Stimulated activated CD4-positive, alpha-beta T cell treated with anti-CD3 and anti-CD28 coated beads, Interleukin-2, amount 100 ng/mL, for 24 hours (primary cell): ENCODE results near the gene TCERG1.

Source experiments
- DNase-seq, 2 donors: peaks; one replicate each; pipeline ENCODE4 v3.0.0-alpha.2; 2020

The TCERG1 gene

DNA sequence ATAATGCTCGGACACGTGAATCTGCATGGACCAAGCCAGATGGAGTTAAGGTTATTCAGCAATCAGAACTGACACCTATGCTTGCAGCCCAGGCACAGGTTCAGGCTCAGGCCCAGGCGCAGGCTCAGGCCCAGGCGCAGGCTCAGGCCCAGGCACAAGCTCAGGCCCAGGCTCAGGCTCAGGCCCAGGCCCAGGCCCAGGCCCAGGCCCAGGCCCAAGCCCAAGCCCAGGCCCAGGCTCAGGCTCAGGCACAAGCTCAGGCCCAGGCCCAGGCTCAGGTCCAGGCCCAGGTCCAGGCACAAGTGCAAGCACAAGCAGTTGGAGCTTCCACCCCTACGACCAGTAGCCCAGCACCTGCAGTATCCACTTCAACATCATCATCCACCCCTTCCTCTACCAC is 11.8 kb downstream of the TCERG1 start:
- DNase-seq: no peak

DNA sequence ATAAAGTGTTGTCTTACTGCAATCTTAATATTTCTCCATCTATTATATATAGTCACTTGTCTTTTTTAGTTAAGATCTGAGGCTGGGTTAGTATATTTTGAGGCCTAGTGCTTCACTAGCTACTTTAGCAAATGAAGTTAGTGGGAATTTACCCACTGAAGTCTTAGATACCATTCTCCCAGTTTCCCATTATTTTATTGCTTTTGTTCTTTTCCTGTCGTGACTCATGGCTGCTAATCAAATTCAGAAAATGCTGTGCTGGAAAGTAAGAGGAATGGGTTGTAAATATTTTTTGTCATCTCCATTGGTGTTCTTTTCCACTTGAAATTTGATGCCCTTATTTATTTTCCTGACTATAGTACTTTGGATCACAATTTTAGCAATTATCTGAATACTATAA is 14.2 kb downstream of the TCERG1 start:
- no peak for DNase-seq

DNA sequence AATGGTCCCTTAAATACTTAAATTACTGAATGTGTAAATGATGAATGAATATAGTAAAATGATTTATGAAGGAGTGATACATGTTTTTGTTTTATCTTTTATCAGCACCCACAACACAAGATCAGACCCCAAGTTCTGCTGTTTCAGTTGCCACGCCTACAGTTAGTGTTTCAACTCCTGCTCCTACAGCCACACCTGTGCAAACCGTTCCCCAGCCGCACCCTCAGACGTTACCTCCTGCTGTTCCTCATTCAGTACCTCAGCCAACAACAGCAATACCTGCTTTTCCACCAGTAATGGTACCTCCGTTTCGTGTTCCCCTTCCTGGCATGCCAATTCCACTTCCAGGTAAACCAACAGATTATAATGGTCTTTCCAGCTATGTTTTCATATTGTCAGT is 16.3 kb downstream of the TCERG1 start:
- DNase-seq: no peak

DNA sequence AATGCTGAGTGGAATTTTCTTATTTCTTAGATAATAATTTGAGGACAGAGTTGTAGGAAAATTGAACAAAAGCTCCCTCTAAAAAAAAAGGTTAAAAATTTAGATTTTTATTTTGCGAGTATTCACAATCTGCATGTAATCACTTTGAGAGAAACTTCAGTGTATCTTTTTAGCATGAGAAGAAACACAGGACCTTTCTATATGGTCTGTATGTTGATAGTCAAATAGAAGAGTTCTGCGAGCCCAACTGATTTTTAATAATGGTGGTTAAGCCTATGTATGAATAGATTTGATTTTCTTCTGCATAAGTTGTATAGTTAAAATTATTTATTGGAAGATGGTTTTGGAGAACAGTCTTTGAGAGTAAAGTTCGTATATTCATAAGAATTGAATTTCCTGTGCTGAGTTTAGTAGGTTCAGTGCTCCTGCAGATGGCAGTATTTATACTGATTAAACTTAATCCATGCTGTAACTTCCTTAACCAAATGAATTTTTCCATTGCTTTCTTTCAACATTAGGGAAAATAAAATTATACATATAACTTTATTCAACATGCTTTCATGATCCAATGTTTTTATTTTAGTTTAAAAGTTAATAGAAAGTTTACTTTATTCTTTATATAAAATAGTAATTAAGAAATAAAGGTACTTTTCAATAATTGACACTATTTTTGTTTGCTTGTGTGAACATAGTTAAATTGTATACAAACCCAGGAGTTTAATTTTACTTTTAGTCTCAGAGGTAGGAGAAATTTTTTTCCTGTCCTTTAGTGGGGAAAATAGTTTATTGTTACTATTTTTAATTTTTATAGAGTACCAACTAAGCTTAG is 19.6 kb downstream of the TCERG1 start:
- DNase-seq: no peak

DNA sequence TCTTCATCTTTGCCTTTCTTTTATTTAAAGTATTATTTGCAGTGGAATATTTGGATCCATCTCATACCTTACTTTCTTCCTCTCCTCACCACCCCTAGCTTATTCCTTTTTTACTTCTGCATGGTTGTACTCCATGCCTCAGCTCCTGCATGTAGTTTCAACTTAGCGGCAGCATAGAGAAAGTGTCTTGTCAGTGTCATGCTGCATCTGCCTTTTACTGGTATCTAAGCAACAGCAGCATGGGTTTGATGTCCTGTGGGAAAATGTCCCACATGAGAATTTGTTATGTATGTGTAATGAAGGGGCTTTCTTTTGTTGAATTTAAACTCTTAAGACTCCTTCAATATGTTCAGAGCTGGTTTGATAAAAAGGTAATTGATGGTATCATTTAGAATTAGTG is 20.6 kb downstream of the TCERG1 start:
- no peak for DNase-seq

DNA sequence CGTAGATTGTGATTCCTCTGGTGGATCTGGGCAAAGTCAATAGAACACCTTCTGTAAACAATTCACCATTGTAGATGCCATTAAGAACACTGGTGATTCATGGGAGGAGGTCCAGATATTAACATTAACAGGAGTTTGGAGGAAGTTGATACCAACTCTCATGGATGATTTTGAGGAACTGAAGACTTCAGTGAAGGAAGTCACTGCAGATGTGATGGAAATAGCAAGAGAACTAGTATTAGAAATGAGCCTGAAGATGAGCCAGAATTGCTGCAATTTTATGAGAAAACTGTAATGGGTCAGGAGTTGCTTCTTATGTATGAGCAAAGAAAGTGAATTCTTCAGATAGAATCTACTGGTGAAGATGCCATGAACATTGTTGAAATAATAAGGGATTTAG is 26.9 kb downstream of the TCERG1 start:
- DNase-seq: no peak

DNA sequence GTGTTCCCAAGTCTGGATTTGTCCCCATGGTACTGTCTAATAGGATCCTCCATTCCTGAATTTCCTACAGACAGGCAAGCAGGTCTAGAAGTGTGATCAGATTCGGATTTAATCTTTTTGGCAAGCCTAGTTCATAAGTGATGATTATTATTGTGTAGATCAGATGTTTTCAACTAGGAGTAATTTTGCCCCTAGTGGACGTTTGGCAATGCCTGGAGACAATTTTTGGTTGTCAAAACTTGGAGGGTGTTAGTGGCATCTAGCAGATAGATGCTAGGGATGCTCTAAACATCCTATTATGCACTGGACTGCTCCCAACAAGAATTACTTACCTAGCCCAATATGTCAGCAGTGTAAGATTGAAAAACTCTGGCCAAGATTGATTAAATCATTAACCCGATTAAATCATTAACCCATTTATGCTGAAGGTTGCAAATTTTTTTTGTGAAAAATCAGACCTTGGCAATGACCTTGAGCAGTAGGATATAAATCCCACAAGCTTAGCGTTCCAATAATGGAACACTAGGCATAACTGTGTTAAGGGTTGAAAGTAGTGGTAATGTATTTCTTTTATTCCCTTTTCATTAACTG is 28.2 kb downstream of the TCERG1 start:
- no peak for DNase-seq

DNA sequence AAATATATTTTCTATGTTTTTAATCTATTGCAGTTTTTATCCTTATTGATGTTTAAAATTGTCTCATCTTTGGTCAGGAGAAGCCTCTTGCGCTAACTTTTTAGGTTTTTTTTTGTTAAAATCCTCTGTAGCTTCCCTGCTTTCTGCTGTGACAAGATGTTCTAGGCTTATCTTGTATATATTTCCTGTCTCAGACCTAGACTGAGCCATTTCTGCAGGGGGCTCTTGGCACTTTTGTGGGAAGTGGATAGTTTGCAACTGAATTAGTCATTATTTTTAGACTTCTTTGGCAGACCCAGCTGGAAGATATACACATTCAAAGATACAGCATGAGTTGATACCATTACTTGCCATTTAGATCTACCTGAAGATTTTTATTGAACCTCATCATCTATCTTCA is 28.8 kb downstream of the TCERG1 start:
- no peak for DNase-seq

DNA sequence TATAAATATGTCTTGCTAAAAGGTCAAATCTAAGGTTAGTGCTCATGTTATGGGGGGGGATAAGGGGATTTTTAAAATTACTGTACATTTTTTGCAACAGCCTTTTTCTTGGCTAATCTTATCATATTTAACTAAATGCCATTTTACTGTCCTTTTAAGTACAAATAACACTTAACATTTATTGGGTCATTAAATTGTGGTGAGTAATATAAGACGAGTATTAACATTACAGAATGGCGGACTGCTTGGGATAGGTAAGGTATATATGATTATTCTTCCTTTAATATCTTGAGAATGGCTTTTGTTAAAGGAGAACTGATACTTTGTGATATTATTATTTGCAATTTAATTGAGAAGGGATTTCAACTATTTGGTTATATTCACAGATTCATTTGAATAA is 35.6 kb downstream of the TCERG1 start:
- no peak for DNase-seq

DNA sequence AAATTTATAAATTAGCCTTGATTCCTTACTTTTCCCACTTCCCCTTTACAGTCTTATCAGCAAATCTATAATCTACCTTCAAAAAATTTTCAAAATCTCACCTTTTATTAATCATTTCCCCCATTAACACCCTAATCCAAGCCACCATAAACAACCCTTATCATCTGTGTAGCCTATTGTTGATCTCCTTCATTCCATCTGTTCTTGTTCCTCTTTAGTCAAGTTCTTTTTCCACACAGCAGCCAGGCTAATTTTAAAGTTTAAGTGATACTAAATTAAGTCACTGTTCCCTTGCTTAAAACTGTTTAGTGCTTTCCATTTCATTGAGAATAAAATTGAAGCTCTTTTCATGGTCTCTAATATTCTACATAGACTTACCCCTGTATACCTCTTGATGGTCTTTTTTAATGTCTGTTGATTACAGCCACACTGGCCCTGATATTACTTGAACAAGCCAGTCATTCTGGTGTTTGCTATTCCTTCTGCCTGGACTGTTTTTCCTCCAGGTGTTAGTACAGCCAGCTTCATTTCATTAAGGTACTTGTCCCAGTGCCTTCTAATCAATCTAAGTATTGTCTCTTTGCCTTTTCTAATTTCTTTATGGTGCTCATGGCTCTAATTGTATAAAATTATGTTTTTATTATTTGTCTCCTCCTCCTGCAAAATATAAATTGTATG is 37.7 kb downstream of the TCERG1 start:
- no peak for DNase-seq

DNA sequence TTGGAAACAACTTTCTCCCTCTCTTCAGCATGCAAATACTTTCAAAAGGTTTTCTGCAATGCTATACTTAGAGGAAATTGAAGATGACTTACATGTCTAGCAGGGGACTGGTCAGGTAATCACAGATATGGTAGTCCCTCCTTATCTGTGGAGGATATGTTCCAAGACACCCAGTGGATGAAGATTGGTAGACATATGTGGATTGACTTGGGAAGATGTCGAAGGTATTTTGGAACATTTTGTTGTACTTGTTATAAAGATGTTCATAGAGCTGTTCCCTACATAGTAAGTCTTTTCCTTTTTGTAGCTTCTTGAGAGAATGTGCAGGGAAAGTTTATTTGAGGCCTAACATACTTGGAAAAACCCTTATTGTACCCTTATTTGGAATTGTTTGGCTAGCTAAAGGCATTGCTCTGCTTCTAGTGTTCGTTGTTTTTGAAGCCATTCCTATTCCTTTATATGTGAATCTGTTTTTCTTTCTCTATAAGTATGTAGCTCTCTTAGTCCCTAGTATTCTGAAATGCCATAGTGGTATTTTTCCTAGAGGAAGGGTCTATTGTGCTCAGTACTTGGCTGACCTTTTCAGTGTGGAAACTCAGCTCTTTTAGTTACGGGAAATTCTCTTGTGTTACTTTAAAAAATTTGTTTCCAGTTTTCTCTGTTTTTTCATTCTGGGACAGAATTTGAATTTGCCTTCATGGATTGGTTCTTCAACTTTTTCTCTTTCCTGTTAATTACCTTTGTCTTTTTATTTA is 43.1 kb downstream of the TCERG1 start:
- no peak for DNase-seq

DNA sequence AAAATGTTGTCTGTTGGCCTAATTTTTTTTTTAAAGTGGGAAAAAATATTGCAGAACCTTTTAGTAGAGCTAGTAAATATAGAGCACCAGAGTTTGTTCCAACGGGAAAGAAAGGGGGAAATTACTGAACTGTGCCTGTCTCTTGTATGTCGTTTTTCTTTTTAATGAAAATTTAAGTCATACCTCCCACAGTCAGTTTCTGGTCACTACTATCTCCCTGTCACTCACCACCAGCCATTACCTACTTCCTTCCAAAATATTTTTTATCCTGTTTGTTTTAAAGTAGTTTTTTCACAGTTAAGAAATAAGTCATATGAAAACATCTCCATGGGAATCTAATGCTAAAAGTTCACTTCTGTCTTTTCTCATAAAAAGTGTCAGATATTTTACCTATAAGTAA is 47.5 kb downstream of the TCERG1 start:
- DNase-seq: no peak

DNA sequence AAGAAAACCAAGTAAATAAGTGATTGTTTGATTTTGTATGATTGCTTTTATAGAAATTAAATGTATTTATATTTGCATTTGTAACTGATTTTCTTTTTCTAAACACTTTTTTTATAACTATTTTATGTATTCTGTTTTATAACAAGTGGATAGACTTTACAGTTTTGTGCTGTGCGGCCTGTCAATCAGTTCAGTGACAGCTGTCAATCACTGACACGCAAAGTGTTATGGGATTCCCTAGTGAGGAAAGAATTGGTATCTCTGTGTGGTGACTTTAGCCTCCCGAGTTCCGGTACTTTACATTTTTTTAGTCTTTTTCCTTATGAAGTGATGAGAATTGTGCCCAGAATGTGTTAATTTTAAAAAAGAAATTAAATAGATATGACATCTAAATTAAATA is 52.5 kb downstream of the TCERG1 start:
- DNase-seq: no peak

DNA sequence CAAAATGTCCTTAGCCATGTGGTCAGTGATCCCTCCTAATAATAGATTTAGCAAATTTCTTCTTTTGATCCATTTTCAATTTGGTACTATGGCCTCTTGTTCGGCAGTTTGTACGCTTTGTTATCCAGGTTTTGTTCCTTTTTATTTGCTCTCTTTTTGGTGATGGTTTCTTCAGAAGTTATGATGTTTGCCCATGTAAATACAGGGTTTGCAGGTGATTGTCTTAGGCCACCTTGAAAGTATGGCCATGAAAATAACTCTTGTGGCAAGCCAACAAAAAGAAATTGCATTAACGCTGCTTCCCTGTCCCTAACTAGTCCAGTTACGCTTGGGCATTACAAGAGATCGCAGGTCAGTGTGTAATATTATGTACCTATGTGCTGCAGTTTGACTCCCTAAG is 60.3 kb downstream of the TCERG1 start:
- DNase-seq: no peak

DNA sequence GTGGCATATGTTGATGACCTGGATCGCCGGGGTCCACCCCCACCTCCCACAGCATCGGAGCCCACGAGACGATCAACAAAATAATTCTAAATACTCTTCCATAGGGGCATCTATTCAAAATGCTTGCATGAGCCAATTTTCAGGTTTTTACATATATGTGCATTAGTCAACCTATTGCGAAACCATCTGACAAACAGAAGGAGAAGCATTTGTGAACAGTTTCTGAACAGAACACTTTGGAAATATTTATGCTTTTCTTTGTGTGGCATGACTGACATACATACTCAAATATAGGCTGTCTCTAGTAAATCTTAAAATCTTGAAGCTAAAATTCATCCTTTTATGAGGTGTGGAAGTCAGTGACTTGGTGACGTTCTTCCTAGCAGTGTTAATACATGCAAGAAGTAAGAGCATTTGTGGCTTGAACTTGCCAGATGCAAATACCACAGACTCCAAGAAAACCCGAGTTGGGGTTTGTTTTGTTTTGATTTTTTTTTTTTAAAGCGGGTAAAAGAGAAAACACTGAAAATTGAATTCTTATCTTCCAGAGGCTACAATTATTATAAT is 63.5 kb downstream of the TCERG1 start:
- DNase-seq: no peak

DNA sequence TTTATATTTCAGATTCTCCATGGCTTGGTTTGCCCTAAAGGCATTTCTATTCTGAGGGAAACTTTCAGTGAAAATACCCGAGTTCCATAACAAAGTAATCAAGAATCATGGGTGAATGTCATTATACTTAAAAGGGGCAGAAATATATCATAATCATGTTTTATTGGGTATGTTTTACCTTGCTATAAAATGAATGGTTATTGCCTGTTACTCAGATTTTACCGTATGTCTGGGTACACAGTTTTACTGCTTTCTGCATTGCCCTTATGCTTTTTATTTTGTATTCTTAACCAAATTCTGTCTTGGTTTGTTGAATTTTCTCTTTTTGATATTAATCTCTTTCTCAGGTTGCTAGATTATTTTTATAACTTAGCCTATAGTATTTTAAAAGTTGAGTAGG is 66.3 kb downstream of the TCERG1 start:
- DNase-seq: no peak

DNA sequence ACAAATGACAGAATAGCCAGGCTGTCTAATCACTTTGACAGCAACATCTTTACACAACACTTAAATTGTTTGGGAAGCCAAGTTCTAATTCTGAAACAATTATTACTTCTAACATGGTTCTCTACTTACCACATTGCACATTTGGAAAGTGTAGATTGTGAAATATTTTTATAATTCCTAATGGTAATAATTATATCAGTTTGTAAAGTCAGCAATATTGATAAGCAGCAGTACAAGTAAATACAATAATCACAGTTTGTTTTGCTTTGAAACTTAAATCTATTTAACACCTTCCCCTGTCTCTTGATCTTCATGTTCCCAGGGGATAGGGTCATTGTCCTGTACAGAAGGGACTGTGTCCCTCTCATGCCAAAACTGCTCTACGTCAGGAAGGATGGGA is 67.4 kb downstream of the TCERG1 start:
- no peak for DNase-seq

DNA sequence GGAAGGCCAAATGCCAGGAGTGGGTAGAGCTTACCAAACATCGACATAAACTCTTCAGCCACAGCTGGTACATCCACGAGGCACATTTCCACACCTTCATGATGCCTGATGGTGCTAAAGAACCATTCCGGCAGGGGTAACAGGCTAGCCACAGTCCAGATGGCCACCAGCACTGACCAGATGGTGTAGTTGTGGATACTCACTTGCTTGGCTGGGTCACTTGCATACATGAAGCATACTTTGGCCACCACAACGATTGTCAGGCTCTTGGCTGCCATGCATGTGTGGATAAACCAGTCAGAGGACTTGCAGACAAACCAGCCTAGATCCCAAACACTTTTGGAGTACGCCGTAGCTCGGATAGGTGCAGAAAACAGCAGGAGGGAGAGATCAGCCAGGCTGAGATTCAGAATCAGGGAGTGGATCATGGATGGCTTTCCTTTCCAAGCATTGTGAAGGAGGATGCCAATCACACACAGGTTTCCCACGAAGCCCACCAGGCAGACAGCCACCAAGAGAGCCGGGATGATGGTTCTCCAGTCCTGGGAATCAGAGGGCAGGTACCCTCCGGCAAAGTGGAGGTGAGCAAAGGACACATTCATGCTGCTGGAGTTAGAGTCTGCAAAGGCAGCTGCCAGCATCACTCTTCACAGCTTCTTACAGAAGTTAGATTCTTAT is 68.5 kb downstream of the TCERG1 start:
- no peak for DNase-seq

DNA sequence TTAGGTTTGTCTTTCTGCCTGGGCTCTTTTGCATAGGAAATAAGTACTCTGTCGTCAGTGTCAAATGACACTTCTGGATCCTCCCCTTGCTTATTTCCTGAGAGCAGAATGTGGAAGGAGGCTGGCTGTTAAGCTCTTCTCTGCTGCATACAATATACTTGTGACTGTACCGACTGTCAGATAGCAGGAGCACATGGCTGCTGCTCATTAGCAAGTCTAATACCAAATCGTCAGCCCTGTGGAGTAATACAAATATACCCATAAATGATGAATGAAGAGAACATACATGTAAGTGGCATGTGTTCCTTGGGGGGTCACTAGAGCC is 69.0 kb downstream of the TCERG1 start, which contains the start of gene GPR151:
Gene GPR151 (minus strand): TSS at position 40 of the 325 bp plus-strand sequence. CDS start 77 bp downstream, outside the sequence.
- no peak for DNase-seq

DNA sequence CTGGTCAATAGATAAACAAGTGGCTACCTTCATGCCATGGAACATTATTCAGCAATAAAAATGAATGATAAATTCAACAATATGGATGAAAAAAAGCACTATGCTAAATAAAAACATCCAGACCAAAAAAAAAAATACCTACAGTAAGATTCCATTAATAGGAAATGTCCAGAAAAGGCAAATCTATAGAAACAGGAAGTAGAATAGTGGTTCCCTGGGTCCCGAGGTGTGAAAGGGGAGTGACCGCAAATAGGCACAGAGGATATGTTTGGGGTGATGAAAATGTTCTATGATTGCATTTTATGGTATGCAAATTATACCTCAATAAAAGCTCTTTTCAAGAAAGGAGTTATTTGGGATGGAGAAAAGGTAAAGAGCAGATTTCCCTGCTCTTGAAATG is 72.4 kb downstream of the TCERG1 start:
- DNase-seq: no peak

DNA sequence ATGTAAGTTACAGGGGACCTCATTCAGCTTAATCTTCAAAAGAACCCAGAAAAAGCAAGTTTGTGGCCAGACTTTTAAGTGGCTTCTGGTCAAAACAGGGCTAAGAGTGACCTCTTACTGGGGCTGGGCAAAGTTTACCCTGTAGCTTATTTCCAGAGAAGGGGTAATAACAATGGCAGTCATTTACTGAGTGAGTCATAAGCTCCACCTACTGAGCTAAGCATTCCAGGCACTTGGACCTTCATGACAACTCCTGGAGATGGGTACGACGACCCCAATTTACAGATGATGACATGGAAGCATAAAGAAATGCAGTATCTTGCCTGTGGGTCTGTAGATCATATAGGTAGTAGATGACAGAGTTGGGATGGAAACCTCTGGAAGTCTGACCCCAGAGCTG is 73.6 kb downstream of the TCERG1 start:
- DNase-seq: no peak

DNA sequence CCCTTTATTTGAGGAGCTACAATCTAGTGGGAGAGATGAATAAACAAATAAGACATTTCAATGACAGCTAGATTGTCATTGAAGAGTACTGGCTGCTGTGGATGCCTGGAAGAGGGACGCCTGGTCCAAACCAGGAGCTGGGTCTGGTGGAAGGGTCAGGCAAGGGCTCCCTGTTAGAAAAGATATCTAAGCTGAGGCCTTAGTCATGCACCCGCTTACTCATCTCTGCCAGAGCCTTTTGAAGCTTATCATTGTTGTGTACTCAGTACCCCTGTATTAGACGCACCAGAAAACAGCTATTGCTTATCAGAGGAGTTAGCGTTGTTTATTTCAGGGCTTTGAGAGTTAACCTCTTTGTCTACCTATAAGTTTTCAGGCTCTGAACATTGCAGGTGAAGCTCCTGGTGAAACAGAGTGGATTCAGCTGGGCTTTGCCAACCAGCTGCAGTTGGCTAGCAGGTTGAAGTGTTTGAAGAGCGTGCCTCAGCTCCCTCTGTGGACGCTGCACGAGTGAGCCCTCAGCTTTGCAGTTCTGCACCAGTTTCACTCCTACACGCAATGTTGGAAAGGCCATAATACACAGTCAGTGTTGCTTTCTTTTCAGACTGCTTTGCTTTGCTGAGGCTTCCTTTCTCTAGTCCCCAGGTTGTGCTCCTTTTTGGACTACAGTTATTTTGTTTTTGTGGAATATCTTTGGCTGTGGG is 74.4 kb downstream of the TCERG1 start:
- DNase-seq: no peak
